H9 (cell line): ENCODE measurements around the gene NECAB3. TPM values are rescaled to one million over a fixed set of nuclear protein-coding genes. Genes with fewer than 3 reads are reported as not detected.

Experiments
- DNase-seq: peaks from one replicate; pipeline ENCODE4 v3.0.0-alpha.2; 2017
- H2AFZ ChIP-seq: one replicate; pipeline ENCODE4 v1.6.1; 2013; ENCODE audit warnings: mild to moderate bottlenecking, low read length, control low read depth, moderate library complexity
- H2AK5ac ChIP-seq: 2 replicates; pipeline ENCODE4 v1.6.1; 2013; ENCODE audit warnings: low read length, control low read depth, mixed read lengths; ENCODE audit not compliant: insufficient read length
- H2BK120ac ChIP-seq: one replicate; pipeline ENCODE4 v1.6.1; 2013; ENCODE audit warnings: low read depth, mild to moderate bottlenecking, low read length, control low read depth, inconsistent platforms; ENCODE audit not compliant: poor library complexity, severe bottlenecking
- H2BK12ac ChIP-seq: 2 replicates; pipeline ENCODE4 v1.6.1; 2013; ENCODE audit warnings: low read length, control low read depth, mixed read lengths, low read depth; ENCODE audit not compliant: insufficient read length
- H2BK15ac ChIP-seq: 2 replicates; pipeline ENCODE4 v1.6.1; 2013; ENCODE audit warnings: low read depth, low read length, control low read depth
- H2BK20ac ChIP-seq: one replicate; pipeline ENCODE4 v1.6.1; 2013; ENCODE audit warnings: low read depth, mild to moderate bottlenecking, low read length, control low read depth, inconsistent platforms; ENCODE audit not compliant: poor library complexity, severe bottlenecking
- H2BK5ac ChIP-seq: 2 replicates; pipeline ENCODE4 v1.6.1; 2013; ENCODE audit warnings: low read length, control low read depth, mixed read lengths; ENCODE audit not compliant: insufficient read length
- H3K14ac ChIP-seq: 2 replicates; pipeline ENCODE4 v1.6.1; 2013; ENCODE audit warnings: low read length, control low read depth; ENCODE audit not compliant: insufficient read depth
- H3K18ac ChIP-seq: 2 replicates; pipeline ENCODE4 v1.6.1; 2013; ENCODE audit warnings: low read depth, mild to moderate bottlenecking, mixed read lengths, low read length, control low read depth; ENCODE audit not compliant: insufficient read length
- H3K23ac ChIP-seq: 2 replicates; pipeline ENCODE4 v1.6.1; 2013; ENCODE audit warnings: low read length, control low read depth, mixed read lengths, low read depth; ENCODE audit not compliant: insufficient read length
- H3K23me2 ChIP-seq: 2 replicates; pipeline ENCODE4 v1.6.1; 2013; ENCODE audit warnings: low read depth, mild to moderate bottlenecking, mixed read lengths, low read length, control low read depth; ENCODE audit not compliant: insufficient read length, poor library complexity, severe bottlenecking
- H3K27ac ChIP-seq: 2 replicates; pipeline ENCODE4 v1.5.1; 2013; ENCODE audit warnings: low read length, control low read depth, mixed read lengths, low read depth; ENCODE audit not compliant: insufficient read length
- H3K27me3 ChIP-seq: 2 replicates; pipeline ENCODE4 v1.6.1; 2013; ENCODE audit warnings: low read length, control low read depth, inconsistent platforms; ENCODE audit not compliant: insufficient read depth
- H3K4ac ChIP-seq: 2 replicates; pipeline ENCODE4 v1.6.1; 2013; ENCODE audit warnings: low read depth, mild to moderate bottlenecking, control low read depth, inconsistent platforms, low read length, moderate library complexity
- H3K4me1 ChIP-seq: 2 replicates; pipeline ENCODE4 v1.6.1; 2013; ENCODE audit warnings: low read length, control low read depth, inconsistent platforms; ENCODE audit not compliant: insufficient read depth
- H3K4me2 ChIP-seq: 2 replicates; pipeline ENCODE4 v1.6.1; 2013; ENCODE audit warnings: low read length, control low read depth, mixed read lengths; ENCODE audit not compliant: insufficient read length, insufficient read depth
- H3K56ac ChIP-seq: 2 replicates; pipeline ENCODE4 v1.6.1; 2013; ENCODE audit warnings: low read depth, mild to moderate bottlenecking, mixed read lengths, low read length, control low read depth; ENCODE audit not compliant: insufficient read length
- H3K79me1 ChIP-seq: 2 replicates; pipeline ENCODE4 v1.6.1; 2013; ENCODE audit warnings: low read depth, mild to moderate bottlenecking, moderate library complexity, low read length, control low read depth, inconsistent platforms; ENCODE audit not compliant: insufficient read depth, poor library complexity, severe bottlenecking
- H3K79me2 ChIP-seq: 2 replicates; pipeline ENCODE4 v1.6.1; 2013; ENCODE audit warnings: low read length, control low read depth, inconsistent platforms; ENCODE audit not compliant: insufficient read depth
- H3K9ac ChIP-seq: 2 replicates; pipeline ENCODE4 v1.6.1; 2013; ENCODE audit warnings: low read length, control low read depth, mixed read lengths; ENCODE audit not compliant: insufficient read length; ENCODE audit errors: extremely low read depth
- H3K9me3 ChIP-seq: one replicate; pipeline ENCODE4 v1.6.1; 2013; ENCODE audit warnings: low read depth, low read length, inconsistent platforms; ENCODE audit not compliant: control insufficient read depth
- H3T11ph ChIP-seq: one replicate; pipeline ENCODE4 v1.6.1; 2013; ENCODE audit warnings: mild to moderate bottlenecking, low read length, control low read depth, inconsistent platforms
- H4K20me1 ChIP-seq: one replicate; pipeline ENCODE4 v1.6.1; 2013; ENCODE audit not compliant: control insufficient read depth, insufficient read length, insufficient read depth
- H4K5ac ChIP-seq: 2 replicates; pipeline ENCODE4 v1.6.1; 2013; ENCODE audit warnings: low read depth, mild to moderate bottlenecking, mixed read lengths, low read length, control low read depth; ENCODE audit not compliant: insufficient read length
- H4K8ac ChIP-seq: replicated peaks from 2 replicates; pipeline ENCODE4 v1.6.1; 2013; ENCODE audit warnings: low read length, control low read depth, mixed read lengths, low read depth; ENCODE audit not compliant: insufficient read length
- H4K91ac ChIP-seq: 2 replicates; pipeline ENCODE4 v1.6.1; 2013; ENCODE audit warnings: low read depth, mild to moderate bottlenecking, moderate library complexity, mixed read lengths, low read length, control low read depth; ENCODE audit not compliant: insufficient read length
- H3K27ac Mint-ChIP-seq, 3 experiments: 2 replicates in 2 of 3; 3 replicates in 1 of 3; pipeline ENCODE4 v1.8.0; 2020 to 2021; ENCODE audit warnings: mixed read lengths in 3 of 3, mild to moderate bottlenecking in 1 of 3, moderate library complexity in 1 of 3
- H3K27me3 Mint-ChIP-seq: 2 replicates; pipeline ENCODE4 v1.8.0; 2021; ENCODE audit warnings: low read depth, mild to moderate bottlenecking, moderate library complexity, mixed read lengths
- H3K36me3 Mint-ChIP-seq, 3 experiments: 2 replicates in 2 of 3; 3 replicates in 1 of 3; pipeline ENCODE4 v1.8.0; 2020 to 2021; ENCODE audit warnings: low read depth in 3 of 3, mixed read lengths in 3 of 3; ENCODE audit not compliant: insufficient read depth in 1 of 3
- H3K4me1 Mint-ChIP-seq, 2 experiments: 2 replicates each; pipeline ENCODE4 v1.8.0; 2020; ENCODE audit warnings: mixed read lengths in 2 of 2
- H3K4me3 Mint-ChIP-seq, 2 experiments: 2 replicates in 1 of 2; 3 replicates in 1 of 2; pipeline ENCODE4 v1.8.0; 2020 to 2021; ENCODE audit warnings: mild to moderate bottlenecking in 2 of 2, mixed read lengths in 2 of 2, moderate library complexity in 1 of 2
- H3K9me3 Mint-ChIP-seq, 2 experiments: 2 replicates in 1 of 2; 3 replicates in 1 of 2; pipeline ENCODE4 v1.8.0; 2020; ENCODE audit warnings: mild to moderate bottlenecking in 2 of 2, mixed read lengths in 2 of 2, moderate library complexity in 1 of 2
- WGBS: extraction: QIAGEN DNeasy Blood & Tissue Kit; methylation state at CpG from one replicate; pipeline ENCODE4 v1.1.7; 2013; ENCODE audit warnings: missing lambda C conversion rate, low lambda C conversion rate, mixed read lengths; ENCODE audit not compliant: insufficient read length; ENCODE audit errors: extremely low coverage; 5-methylcytosine and 5-hydroxymethylcytosine counted together
- total RNA-seq: library from RNA; stranded (reverse); gene quantifications from 2 replicates; pipeline ENCODE4 v1.2.1, GENCODE V29; 2021
- TF ChIP-seq, protein P1 (sequence below): fragments of 200-600 bp; sonication (generic); conservative IDR thresholded peaks from 3 replicates; pipeline ENCODE4 v1.8.0; 2021; ENCODE audit warnings: antibody characterized with exemption, mild to moderate bottlenecking

Gene NECAB3
- total RNA-seq, 1 experiment from 2014 or later = 57.7 TPM

GRCh38 chr20:33688938-33689424 is 14.8 kb upstream of the NECAB3 start:
- Histone ChIP-seq H3K27ac (no peak overlapping the region), H3K14ac (no peak overlapping the region), H3K9ac (no peak overlapping the region), H3K79me1 (no peaks in the 10 kb centered on the region), H3K27me3 (no peaks in the 10 kb centered on the region), H3K23me2 (peaks cover 10% of the 10 kb centered on the region), H4K5ac (no peak overlapping the region), H3K9me3 (no peaks in the 10 kb centered on the region), H3K4me2 (no peak overlapping the region), H2AFZ (no peak overlapping the region), H3K4ac (no peak overlapping the region), H3K23ac (no peak overlapping the region), H3T11ph (no peak overlapping the region), H3K4me1 (no peaks in the 10 kb centered on the region), H2BK15ac (no peak overlapping the region), H2BK12ac (no peak overlapping the region), H4K91ac (no peak overlapping the region), H4K20me1 (no peaks in the 10 kb centered on the region), H3K79me2 (peaks cover 1% of the 10 kb centered on the region; the same call in 1 of the 2 replicates), H2BK20ac (no peak overlapping the region), H3K56ac (no peak overlapping the region), H4K8ac (no peak overlapping the region), H2BK5ac (no peak overlapping the region), H2BK120ac (no peak overlapping the region), H2AK5ac (no peak overlapping the region), H3K18ac (no peak overlapping the region)
- Mint-ChIP-seq H3K27ac (no peak overlapping the region), H3K27me3 (peaks cover 63% of the 10 kb centered on the region), H3K36me3 (peaks cover 0 to 4% (median 0%) of the 10 kb centered on the region in 3 experiments; a peak in 2 of 7 replicates), H3K4me1 (peaks cover 38% of the 10 kb centered on the region in 2 experiments), H3K9me3 (no peaks in the 10 kb centered on the region), H3K4me3 (no peak overlapping the region)
- TF ChIP-seq, protein P1, sequence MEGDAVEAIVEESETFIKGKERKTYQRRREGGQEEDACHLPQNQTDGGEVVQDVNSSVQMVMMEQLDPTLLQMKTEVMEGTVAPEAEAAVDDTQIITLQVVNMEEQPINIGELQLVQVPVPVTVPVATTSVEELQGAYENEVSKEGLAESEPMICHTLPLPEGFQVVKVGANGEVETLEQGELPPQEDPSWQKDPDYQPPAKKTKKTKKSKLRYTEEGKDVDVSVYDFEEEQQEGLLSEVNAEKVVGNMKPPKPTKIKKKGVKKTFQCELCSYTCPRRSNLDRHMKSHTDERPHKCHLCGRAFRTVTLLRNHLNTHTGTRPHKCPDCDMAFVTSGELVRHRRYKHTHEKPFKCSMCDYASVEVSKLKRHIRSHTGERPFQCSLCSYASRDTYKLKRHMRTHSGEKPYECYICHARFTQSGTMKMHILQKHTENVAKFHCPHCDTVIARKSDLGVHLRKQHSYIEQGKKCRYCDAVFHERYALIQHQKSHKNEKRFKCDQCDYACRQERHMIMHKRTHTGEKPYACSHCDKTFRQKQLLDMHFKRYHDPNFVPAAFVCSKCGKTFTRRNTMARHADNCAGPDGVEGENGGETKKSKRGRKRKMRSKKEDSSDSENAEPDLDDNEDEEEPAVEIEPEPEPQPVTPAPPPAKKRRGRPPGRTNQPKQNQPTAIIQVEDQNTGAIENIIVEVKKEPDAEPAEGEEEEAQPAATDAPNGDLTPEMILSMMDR = no peak
- WGBS = no CpG with 5 or more reads among the region's 3 CpGs
- no peak for DNase-seq
